Measurements from ENCODE around the gene SCUBE3. TPM values are rescaled to one million over a fixed set of nuclear protein-coding genes. Genes with fewer than 3 reads are reported as not detected.

The SCUBE3 gene
- polyA plus RNA-seq, 10 donors: 0.84 to 2.2 (median 1.1) TPM

- peak in 1 of 3 donors; percentile 31 for DNase-seq
Measured at GRCh38 chr6:35299674-35300073, 85.9 kb downstream of the SCUBE3 start.

- no peak for DNase-seq
Measured at GRCh38 chr6:35300848-35301247, 87.1 kb downstream of the SCUBE3 start.

Other genes starting within 250 kb of the SCUBE3 start
- gene TCP11, start 72.6 kb upstream of the SCUBE3 start, polyA plus RNA-seq (ENCODE audit: insufficient read length in 10 of 10): under 1 TPM in 9 of 10 donors, not detected in 1; 0.15 to 0.73 (median 0.35) TPM
- 10 to 100 TPM; 18.2 to 32.1 (median 22.8) TPM for gene ZNF76, start 45.8 kb downstream of the SCUBE3 start, polyA plus RNA-seq (ENCODE audit: insufficient read length in 10 of 10)
- 10 to 100 TPM in 1 of 10 donors, 1 to 10 TPM in 9; 3.1 to 12.0 (median 5.2) TPM for gene DEF6, start 83.9 kb downstream of the SCUBE3 start, polyA plus RNA-seq (ENCODE audit: insufficient read length in 10 of 10)
- 10 to 100 TPM; 17.9 to 23.5 (median 20.2) TPM for gene PPARD, start 128.6 kb downstream of the SCUBE3 start, polyA plus RNA-seq (ENCODE audit: insufficient read length in 10 of 10)
- gene FANCE, start 238.4 kb downstream of the SCUBE3 start, polyA plus RNA-seq (ENCODE audit: insufficient read length in 10 of 10): 10 to 100 TPM; 14.8 to 24.5 (median 17.6) TPM

Data from muscle of back (tissue), 11 donors.